NOMO-1 (cell line): ENCODE data around the gene WDR72.
"Not testable (repeated sequence)": the region's sequence is repeated elsewhere in the genome, so short reads cannot be mapped to it uniquely, and the experiment has no call there.

Experiments used
- DNase-seq, 2 experiments: peaks; one replicate each; lab custom pipeline; 2025; ENCODE audit not compliant: unreplicated experiment in 2 of 2; lab: John Stamatoyannopoulos, UW

WDR72 gene

GRCh38 chr15:53759411-53759931, at the start of gene WDR72:
Gene WDR72, minus strand, starts transcription at chr15:53759663. Its CDS starts 26,514 bp downstream, at chr15:53733149.
- DNase-seq, result no peak

- DNase-seq, result peak in 1 of 2 experiments; percentile 9
Measured at GRCh38 chr15:53808058-53808706, 48.7 kb upstream of the WDR72 start.

- no peak for DNase-seq
Measured at GRCh38 chr15:53807501-53807900, 48.0 kb upstream of the WDR72 start.

GRCh38 chr15:53802672-53803071, 43.2 kb upstream of the WDR72 start:
- no peak for DNase-seq

GRCh38 chr15:53791581-53791980, 32.1 kb upstream of the WDR72 start:
- DNase-seq, result no peak

GRCh38 chr15:53789654-53790375, 30.4 kb upstream of the WDR72 start:
- DNase-seq, result no peak

GRCh38 chr15:53786401-53786800, 26.9 kb upstream of the WDR72 start:
- no peak for DNase-seq

GRCh38 chr15:53785241-53785640, 25.8 kb upstream of the WDR72 start:
- DNase-seq, result not testable (repeated sequence)

- no peak for DNase-seq
Measured at GRCh38 chr15:53762916-53763315, 3.5 kb upstream of the WDR72 start.

GRCh38 chr15:53758412-53758811, 1.1 kb downstream of the WDR72 start:
- DNase-seq, result no peak

- no peak for DNase-seq
Measured at GRCh38 chr15:53757906-53758305, 1.6 kb downstream of the WDR72 start.

GRCh38 chr15:53753813-53754212, 5.7 kb downstream of the WDR72 start:
- no peak for DNase-seq

GRCh38 chr15:53752406-53752805, 7.1 kb downstream of the WDR72 start:
- DNase-seq, result no peak

GRCh38 chr15:53747501-53748068, 11.9 kb downstream of the WDR72 start:
- no peak for DNase-seq

GRCh38 chr15:53746101-53746500, 13.4 kb downstream of the WDR72 start:
- no peak for DNase-seq

- DNase-seq, result no peak
Measured at GRCh38 chr15:53739651-53740050, 19.8 kb downstream of the WDR72 start.

GRCh38 chr15:53739187-53739586, 20.3 kb downstream of the WDR72 start:
- no peak for DNase-seq

- DNase-seq, result no peak
Measured at GRCh38 chr15:53721334-53722087, 38.0 kb downstream of the WDR72 start.

- DNase-seq, result peak in 1 of 2 experiments; percentile 1
Measured at GRCh38 chr15:53716909-53717876, 42.3 kb downstream of the WDR72 start.

GRCh38 chr15:53713218-53713617, 46.2 kb downstream of the WDR72 start:
- no peak for DNase-seq
